Stimulated activated CD8-positive, alpha-beta memory T cell treated with anti-CD3 and anti-CD28 coated beads, Interleukin-7, amount 100 ng/mL, for 24 hours (primary cell): ENCODE data around the gene TFEB.

Experiments
- DNase-seq: peaks from one replicate; pipeline ENCODE4 v3.0.0-alpha.2; 2020; ENCODE audit warnings: low read depth

TFEB gene

DNA sequence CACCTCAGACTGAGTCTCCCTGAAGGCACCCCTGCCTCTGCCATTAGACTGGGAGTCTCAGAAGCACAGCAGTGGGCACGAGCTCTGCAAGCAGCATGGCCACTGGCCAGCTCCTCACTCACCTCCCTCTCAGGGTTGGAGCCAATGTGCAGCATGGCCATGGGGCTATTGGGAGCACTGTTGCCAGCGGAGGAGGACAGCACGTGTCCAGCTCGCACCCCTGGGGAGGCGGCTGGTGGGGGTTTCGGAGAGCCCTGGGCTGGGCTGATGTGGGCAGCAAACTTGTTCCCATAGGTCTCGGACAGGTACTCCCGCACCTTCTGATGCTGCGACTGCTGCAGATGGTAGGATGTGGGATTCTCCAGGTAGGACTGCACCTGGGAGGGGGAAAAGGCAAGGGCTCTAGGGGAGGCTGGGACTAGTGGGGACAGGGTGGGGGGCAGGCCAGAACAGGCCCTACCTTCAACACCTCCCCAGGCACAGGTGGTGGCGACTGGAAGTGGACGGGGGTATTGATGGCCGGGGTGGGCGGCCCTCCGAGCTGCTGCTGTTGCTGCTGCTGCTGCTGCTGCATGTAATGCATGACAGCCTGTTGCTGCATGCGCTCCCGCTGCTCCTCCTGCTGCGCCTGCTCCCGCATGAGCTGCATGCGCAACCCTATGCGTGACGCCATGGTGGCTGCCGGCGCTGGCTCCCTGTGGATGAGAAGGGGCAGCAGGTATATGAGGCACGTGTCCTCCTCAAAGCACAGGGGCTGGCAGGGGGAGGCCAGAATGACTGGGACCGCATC is 44.7 kb downstream of the TFEB start:
- no peak for DNase-seq

DNA sequence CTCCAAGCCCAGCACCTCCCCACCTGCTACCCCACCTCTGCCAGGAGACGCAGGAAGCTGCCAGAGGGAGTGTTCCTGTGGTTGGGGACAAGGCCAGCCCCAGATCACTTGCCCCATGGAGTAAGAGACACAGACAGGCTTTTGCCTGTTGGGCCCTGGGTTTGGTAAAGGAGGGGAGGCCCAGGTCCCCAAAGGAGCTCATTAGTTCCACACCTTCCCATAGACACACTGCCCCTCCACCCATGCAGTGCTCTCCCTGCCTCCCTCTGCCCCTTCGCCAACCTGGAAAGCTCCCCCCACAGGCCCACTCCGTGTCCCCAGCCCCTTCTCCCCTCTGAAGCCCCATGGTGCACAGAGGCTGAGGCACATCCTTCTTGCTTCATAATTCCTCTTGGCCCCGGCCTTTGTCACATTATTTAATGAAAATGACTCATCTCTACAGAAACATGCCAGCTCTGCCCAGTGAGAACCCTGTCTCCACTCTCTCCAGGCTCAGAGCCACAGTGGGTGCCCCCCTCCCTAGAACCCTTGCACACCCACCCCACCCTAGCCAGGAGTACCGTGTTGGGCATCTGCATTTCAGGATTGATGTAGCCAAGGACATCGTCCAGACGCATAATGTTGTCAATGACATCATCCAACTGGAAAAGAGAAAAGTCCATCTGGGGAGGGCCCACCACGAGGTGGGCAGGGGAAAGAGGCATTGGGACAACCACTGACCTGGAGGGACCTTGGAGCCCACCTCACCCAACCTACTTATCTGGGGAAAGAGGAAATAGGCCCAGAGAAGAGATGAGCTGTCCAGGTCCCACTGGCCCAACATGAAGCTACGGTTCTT is 46.0 kb downstream of the TFEB start:
- no peak for DNase-seq

DNA sequence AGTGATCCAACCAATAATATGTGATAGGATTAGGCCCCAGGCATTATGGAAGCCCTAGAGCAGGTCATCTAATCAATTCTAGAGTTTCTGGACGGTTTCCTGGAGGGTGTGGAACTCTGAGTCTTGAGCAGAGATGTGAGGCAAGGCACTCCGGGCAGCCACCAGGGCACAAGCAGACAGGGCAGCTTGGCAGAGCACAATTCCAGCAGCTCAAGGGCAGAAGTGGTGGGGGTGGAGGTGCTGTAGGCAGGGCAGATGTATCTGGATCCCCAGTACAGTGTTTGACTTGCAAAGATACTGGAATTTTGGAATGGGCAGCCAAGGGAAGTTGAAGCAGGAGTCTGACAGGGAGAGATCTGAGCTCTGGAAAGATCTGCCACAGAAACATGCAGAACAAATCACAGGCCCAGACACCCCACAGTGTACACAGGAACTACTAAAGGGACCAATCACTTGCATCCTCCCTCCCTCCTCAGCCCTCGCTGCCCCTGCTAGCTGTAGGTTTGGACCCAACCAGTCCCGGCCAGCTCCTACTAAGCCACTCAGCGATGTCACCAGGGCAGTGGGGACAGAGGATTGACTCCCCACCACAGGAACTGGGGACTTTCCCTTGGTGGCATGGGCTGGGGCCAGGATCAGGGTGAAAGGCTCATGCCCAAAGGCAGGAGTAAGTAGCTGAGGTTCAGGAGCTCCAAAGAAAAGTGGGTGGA is 47.0 kb downstream of the TFEB start:
- no peak for DNase-seq

DNA sequence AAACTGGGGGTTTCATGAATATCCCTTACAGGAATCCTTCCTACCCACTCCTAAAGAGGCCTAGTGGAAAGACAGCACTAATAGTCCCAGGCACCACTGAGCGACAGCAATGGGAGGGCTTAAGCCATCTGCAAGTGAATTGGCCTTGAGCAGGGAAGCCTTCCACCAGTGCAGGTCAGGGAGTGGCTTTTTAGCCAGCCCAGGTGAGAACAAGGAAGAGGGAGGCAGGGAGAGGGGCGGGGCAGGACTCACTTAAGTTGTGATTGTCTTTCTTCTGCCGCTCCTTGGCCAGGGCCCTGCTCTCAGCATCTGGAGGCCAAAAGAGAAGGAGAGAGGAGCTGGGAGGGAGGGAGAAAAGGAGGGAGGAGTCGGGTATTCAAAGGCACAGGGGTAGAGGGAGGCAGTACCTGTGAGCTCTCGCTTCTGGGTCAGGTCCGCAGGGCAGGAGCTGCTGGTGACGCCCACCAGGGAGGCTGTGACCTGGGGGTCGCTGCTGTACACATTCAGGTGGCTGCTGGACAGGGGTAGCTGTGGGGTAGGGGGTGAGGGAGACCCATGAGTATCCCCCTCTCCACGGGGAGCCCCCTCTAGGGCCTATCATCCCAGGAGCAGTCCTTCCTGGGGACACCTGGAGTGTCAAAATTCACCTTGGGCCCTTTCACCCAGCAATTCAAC is 47.8 kb downstream of the TFEB start:
- DNase-seq, result no peak

DNA sequence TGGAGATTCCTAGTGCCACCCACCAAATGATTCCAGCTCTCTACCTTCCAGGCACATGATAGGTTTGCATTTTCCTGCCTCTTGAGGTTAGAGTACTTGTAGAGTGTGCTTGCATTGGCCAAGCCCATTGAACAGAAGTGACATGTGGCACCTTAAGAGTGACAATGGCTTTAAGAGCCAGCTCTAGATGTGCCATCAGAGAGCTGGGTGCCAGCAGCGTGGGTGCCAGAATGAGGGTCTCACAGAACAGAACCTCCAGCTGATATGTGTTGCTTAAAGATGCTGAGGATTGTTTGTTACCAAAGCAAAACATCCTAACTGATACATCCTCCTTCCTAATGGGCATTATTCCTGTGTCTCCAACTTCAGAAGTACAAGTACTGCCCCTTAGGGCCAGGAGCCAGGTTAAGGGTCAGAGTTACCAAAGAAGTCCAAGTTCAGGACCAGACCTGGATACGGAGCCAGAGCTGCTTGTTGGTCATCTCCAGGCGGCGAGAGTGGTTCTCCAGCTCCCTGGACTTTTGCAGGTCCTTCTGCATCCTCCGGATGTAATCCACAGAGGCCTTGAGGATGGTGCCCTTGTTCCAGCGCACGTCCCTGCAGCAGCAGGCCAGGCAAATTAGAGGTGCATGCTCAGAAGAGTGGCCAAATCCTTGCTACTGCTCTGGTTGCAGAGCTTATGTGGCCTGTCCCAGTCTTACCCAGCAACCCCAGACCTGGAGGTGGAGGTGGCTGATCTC is 49.6 kb downstream of the TFEB start:
- no peak for DNase-seq

DNA sequence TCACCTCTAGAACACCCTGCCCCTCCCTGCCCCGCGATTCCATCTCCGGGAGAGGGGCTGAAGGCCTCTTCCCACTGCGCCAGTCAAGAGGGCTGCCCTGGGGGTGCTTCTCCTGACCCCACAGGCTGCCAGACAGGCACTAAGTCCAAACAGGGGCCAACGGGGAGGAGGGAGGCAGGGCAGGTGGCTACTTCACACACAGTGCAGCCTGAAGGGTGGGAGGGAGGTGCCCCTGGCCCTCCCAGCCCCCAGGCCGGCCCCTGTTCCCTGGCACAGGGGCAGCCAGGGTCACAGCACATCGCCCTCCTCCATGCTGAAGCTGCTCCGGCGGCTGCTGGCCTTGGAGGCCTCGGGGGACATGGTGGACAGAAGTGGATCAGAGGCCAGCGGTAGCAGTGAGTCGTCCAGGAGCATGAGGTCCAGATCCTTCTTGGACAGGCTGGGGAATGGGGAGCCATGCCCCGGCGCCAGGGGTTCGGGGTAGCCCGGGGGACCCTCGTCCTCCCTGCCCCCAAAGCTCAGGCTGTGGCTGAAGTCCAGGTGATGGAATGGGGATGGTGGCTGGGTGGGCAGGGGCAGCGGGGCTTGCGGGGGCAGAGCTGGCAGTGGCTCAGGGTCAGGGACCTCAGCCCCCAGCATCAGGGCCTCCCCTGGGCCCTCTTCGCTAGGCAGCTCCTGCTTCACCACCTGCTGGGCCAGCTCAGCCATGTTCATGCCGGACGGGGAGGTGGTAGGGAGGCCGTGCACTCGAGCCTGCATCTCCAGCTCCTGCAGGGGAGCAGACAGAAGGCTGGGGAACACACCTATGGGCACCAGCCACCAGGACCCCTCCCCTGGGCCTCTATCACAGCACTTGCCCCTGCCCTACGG is 50.9 kb downstream of the TFEB start:
- DNase-seq, result no peak

DNA sequence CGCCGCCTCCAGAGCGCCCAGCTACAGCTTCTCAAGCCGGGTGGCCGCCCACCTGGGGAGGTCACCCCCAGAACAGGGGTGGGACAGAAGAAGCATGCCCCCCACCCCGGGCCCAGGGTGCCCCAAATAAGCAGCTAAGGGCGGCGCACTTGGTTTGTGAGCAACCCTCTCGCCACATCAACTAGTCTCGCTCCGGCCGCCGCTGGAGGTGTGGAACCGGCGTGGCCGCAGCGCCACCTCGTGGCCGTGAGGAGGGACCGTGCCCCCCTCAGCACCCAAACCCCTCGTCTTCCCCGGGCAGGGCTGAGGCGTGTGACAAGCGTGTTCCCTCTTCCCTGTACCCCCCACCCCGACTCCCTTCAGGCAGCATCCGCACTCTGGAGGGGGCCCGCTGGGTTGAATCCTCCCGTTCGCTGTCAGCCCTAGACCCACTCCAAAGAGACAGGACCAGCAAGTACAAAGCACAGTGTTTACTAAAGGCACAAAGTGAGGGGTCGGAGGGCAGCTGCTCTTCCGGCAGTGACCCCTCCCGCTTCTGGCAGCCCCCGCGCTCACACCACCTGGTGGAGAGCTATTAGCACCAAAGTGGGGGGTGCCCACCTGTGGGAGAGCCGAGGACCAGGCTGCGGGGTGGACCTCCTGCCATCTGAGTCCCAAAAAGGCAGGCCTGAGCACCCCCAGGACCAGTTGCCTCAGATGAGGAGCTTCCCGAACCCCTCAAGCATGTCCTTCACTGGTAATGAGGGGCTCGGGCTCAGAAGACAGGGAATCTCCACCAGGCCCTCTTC is 51.7 kb downstream of the TFEB start:
- DNase-seq, result peak; percentile 58

DNA sequence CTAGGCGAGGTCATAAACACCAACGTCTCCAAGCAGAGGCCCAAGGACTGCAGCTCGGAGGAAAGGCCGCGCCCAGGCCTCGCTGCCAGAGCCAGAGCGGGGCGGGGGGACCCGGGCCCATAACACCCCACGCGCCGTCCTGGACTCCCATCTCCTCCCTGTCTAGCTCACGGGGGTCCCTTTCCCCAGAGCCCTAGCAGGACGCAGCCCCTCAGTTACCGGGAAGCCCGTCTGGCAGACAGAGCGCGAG is 52.2 kb downstream of the TFEB start:
- DNase-seq, result no peak

DNA sequence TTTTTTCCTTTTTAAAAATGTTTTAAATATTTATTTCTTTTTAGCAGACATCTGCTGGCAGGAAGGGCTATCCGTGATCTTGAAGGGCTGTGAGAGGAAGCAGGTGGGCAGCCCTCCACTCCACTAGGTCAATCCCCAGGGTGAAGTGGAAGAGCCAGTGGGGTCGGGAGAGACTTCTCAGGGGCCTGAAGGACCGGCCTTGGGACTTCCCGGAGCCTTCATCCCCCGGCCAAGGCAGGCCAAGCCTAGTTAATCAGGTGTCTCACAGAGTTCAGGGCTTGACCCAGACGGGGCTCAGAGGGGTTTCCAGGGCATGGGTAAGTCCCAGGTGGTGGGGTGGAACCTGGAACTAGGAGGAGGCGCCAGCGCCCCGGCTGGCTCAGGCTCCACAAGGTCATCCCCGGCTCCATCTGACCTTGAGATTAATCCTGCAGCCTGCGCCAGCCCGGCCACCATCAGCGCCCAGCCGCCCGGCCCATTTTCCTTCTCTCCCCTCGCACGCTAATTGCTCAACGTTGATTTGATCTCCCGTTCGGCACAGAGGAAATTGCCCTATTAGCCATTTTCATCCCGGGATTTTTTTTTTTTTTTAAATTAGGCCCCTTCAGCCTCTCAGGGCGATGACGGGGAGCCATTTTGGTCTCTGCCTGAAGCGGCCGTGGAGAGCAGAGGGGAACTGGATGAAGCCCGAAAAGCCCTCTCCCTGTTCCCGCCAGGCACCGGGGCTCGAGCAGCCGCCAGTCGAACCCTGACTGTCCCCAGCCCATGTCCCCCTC is 52.7 kb downstream of the TFEB start:
- no peak for DNase-seq

DNA sequence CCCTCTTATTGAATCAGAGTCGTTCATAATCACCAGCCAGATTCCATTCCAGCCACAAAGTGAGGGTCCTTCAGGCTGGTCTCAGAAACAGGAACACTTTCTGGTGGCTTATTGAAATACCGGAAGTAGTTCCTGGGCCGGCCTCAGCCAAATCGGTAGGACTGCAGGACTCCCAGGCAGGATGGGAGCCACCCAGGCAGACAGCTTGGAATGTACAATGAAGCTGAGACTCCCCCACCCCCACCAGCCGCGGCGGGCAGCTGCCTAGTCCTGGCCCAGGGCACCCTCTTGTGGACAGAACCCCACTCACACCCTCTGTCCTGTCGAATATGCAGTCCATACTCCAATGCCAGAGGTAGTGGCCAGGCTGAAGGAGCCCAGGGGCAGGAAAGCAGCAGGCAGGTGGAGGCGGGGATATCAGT is 53.3 kb downstream of the TFEB start:
- DNase-seq, result peak; percentile 37

DNA sequence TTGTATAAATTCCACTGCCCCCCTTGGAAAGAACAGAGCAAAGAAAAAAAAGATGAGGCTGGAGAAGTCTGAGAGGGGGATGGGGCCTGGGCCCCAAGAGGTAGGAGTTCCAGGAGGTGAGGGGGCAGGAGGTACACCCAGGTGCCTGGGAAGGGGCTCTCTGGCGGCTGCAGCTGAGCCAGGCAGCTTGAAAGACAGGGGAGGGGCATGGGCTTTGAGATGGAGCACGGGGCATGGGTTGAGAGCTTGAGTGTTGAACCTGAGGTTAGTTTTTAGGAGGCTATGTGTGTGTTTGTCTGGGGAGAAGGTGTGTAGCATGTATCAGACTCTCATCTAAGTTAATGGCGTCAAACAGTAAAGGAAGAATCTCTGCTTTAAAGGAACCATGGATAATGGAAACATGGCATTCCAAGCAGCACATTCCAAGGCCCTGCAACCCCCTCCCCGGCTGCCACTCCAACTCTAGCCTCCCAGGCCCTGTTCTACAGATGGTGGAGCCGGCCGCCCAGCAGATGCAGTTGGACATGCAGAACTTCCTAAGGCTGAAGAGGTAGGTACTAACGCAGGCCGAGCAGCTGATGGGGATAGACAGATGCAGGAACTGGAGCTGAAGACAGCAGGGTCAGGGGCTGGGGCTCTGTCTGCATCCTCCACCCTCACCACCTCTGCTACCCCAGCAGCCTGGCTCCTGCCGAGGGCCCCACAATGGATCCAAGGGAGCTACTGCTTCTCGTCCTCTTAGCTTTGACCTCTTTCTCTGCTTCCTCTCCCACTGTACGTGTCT is 55.0 kb downstream of the TFEB start:
- DNase-seq, result no peak

DNA sequence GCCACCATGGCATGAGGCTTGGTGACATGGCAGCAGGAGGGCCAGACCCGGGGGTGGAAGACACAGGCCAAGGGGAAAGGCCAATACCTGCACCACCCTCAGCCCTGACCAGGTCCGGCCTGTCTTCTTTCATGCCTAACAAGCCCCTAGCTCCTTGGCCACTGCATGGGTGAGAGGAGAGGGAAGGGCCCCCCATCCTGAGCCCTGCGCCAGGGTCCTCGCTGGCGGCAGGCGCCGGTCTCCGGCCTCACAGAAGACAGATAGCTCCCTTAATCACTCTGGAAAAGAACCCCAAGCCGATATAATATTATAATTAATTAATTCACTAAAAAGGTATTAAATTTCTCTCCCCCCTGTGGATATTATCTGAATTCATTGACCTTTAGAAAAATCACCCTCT is 55.7 kb downstream of the TFEB start:
- no peak for DNase-seq

DNA sequence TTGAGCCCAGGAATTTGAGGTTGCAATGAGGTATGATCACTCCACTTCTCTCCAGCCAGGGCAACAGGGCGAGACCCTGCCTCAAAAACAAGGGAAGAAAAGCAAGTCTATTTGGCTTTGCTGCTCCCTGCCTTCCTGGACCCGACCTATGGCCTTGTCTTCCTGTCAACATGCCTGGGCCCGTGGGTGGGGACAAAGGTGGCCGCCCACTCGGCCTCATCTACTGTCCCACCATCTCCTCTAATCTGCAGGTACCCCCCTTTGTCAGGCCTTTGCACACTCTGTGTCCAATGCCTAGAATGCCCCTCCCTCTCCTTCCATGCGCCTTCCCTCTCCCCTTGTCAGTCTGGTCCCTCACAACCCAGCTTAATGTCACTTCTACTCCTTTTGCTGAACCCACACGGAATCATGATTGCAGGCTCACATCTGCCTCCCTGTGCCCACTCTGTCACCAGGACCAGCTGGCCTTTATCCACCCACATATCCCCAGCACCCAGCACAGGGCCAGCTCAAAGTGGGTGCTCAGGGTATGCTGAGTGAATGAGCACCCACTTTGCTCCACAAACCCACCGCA is 56.8 kb downstream of the TFEB start:
- DNase-seq, result no peak

DNA sequence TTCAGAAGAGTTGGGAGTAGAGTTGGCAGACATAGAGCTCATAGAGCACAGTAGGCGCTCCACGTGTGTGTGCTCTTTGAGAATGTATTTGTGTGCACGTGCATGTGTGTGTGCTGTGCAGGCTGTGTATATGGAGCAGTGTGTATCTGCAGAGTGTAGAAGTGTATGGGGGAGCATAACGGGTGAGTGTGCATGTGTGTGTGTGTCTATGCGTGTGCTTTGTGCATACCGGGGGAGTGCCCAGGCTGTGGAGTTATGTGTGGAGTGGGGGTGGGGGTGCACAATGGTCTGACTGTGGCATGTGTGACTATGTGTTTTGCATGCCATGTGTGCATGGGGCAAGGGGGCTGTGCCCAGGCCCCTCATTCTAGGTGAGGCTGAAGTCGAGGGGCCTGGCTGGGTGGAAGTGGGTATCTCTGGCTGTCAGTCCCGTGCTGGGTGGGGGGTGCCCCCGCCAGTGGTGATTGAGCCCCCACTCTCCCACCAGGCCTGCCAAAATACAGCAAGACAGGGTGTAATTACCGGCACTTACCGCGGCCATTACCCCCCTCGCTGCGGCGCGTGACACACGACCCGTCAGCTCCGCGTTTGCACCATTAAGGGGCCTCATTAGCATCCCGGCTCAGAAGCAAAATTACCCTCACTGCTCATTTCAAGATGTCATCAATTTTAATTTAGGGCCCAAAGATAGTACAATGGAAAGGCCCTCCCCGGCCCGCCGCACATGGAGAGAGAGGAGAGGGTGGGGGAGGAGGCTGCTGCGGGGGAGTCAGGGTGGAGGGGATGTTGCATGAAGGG is 58.1 kb downstream of the TFEB start:
- DNase-seq, result no peak

DNA sequence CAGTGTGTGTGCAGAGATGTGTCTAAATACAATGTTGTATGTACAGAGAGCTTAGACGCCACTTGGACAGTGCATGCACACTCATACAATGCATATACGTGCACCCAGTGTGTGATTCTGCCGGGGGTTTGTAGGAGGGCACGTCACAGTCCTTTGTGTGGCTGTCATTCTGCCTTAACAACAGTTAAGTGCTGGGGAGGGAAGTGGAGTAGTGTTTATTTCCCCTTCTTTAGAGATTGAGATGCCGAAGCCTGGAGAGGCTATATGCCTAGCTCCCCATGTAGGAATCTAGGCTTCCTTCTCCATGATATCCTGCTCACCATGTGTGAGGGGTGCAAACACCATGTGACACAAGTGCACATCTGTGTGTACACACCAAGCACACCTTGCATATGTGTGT is 59.0 kb downstream of the TFEB start:
- no peak for DNase-seq

DNA sequence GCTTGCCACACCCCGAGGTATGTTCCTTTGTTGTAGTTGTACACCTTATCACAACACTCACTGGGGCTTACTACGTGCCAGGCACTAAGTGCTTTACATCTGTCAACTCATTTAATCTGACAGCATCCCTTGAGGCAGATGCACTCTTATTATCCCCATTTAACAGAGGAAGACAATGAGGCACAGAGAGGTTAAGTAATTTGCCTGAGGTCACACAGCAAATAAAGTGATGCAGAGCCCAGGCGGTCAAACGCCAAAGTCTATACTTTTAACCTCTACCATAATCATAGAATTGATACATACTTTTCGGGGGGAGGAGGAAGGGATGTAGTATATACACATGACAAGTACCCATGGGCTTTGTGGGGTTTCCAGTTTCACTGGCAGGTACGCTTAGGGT is 59.4 kb downstream of the TFEB start:
- no peak for DNase-seq

DNA sequence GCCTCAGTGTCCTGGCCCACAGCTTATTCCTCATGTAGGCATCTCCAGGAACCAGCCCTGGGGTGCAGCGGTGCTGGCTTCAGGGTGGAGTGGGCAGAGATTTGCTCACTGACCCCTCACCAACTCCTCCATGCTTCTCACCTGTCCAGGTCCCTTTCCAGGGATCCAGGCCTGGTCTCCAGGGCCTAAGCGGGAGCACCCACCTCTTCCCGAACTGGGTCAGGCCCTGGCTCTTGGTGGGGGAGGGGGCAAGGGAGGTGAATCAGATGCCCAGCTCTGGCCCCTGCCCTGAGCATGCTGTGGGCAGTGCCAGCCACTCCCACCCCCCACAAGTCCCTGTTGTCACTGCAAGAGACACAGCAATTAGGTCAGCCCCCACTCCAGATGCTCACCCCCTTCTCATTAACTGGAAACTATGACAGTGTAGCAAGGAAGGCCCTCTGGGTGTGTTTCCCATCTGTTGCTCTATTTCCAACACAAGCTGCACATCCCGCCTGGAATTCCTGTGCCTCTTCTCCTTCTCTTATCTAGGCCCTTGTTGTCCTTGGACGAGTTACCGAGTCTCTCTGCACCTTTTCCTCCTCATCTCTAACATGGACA is 60.1 kb downstream of the TFEB start:
- no peak for DNase-seq
